GM18517 (cell line): Measurements from ENCODE around the gene S100A7A.
"Not testable (repeated sequence)": the region's sequence is repeated elsewhere in the genome, so short reads cannot be mapped to it uniquely, and the experiment has no call there.

Experiments used
- ATAC-seq: cut with Tn5 transposase; IDR thresholded peaks from one replicate; pipeline ENCODE4 v1.9.1; 2021; ENCODE audit warnings: mild to moderate bottlenecking, moderate library complexity; ENCODE audit not compliant: unreplicated experiment

The S100A7A gene

DNA sequence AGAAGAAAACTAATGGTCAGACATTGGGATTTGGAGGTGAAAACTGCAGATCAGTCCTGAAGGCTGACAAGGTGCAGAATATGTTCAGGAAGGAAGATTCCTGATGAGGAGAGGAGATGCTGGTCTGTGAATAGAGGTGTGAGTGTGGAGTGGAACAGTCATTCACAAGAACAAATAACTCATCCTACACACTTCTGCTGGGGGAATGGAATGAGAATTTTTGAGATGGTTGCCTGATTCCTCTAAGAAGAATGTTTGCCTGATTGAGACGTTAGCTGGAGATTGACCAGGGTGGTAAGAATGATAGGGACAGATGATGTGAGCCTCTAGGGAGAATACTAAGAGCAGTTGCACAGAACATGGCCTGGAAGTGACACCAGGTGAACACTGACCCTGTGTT, 40.1 kb downstream of the S100A7A start:
- no peak for ATAC-seq

DNA sequence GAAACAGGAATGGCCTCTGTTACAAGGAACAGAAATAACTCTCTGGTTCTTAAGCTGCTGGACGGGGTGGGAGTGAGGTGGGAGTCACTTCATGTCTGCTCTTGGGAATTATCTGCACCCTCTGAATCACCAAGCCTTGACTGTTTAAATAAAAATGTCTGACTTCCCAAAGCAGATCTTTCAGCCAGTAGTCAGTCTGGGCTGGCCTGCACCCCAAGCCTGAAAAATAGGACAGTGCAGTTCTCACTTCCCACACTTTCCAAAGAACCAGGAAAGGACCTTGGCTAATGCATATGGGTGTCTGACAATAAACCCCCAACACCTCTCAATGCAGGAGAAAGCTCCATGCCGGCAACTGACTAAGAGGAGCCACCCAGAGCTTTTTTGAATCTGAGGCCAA, 43.3 kb downstream of the S100A7A start:
- no peak for ATAC-seq

DNA sequence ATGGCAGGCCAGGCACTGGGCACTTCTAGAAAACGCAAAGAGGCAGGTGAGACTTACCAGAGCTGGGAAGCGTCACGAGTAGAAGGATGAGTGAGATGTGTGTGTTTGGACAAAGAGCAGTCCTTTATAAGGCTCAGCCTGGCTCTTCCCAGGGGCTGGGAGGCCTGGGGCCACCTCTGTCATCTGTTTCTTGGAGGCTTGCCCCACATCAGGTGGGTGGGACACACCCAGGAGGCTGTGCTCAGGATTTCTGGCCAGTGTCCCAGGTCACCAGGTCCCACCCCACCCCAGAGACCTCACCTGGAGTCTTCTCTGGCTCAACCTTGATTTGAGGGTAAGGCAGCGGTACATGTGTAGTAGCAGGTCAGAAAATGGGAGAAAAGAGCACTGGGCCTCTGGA, 44.2 kb downstream of the S100A7A start, which contains the start of gene S100A7:
Gene S100A7, minus strand, starts transcription at position 101 of the 400 bp plus-strand sequence. CDS start 1,638 bp downstream, outside the sequence.
- no peak for ATAC-seq

DNA sequence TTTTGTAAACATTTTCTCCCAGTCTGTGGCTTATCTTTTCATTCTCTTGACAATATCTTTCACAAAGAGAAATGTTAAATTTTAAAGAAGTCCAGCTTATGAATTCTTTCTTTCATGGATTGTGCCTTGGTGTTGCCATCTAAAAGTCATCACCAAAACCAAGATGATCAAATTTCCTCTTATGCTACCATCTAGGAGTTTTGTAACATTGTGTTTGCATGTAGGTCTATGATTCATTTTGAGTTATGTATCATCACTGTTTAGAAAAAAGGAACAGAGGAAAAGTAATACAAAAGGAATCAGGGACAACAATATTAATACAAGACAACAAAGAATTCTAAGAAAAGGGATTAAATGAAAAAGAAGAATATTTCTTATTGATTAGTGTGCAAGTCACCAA, 46.4 kb downstream of the S100A7A start:
- not testable (repeated sequence) for ATAC-seq

DNA sequence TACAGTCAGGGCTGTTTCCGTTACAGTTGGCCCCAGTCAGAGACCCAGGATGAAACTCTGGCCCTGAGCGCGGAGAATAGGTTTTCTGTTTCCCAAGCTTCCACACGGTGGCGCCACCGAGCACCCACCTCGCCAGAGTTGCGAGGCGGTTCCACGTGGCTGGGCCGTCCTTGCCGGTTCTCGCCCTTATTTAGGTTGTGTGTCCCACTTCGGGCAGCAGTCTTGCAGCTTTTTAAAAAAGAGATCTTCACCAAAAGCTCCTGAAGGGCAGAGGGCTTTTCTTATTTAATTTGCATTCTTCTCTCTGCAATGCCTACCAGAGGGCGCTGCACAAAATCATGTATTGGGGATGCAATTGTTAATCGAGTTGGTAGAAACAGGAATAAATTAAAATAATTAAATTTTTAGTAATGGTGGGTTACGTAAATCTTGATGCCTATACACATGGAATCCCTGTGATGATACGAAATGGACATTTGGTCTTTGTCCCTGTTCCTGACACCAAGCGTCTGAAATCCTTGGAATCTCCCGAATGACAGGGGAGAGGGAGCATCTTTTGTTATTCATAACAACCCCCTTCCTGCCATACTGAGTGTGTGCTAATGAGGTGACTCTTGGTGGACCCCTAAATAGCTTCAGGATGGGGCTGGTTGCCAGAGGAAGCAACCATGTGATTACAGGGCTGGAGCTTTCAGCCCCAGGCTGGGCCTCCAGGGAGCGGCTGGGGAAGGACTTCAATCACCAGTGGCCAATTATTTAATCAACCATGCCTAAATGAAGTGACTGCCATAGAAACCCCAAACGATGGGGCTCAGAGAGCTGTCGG, 49.7 kb downstream of the S100A7A start:
- no peak for ATAC-seq

DNA sequence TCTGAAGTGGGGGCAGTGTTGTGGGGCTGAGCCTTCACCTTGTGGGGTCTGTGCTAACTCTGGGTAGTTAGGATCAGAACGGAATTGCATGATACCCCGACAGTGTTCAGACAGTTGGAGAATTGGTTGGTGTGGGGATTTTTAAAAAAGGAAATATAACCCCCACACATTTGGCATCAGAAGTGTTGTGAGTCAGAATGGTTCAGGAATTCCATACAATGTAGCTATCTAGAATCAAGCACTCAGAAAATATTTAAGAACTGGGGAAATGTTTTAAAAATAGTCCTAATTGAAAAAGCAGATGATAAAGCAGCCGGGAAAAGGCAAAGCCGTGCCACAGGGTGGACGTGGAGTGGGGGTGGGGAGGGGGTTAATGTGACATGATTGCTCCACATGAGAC, 50.6 kb downstream of the S100A7A start:
- ATAC-seq: no peak

DNA sequence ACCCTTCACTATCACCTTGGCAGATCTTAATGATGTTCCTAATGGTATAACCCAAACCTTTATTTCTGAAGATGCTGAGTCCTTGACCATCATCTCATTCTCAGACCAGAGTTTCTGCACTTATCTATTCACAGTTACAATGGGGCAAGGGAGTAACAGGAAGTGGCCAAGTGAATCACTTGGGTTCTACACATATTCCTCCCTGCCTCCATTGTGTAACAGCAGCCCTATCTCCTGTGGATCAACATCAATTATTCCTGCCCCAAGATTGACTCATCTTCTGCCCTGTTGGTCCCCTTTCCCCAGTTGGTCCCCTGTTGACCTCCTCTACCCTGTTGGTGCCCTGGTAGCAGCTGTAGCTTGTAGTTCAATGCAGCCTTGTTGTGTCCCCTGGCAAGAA, 54.4 kb downstream of the S100A7A start:
- ATAC-seq: no peak
